MCF 10A (cell line): Measurements from ENCODE around the gene PHACTR2. TPM values are rescaled to one million over a fixed set of nuclear protein-coding genes. Genes with fewer than 3 reads are reported as not detected.

Experiments used
- BruUV-seq: library from RNA; stranded (reverse); fragments of 400-500 nt; replicated peaks from 2 replicates; lab custom pipeline; 2021; lab: Mats Ljungman, UMichigan
- CTCF ChIA-PET: fragments of 300-600 bp; sonication (Branson Sonifier 250); formaldehyde crosslinking; extraction: SDS; loops from one replicate; lab custom pipeline; 2021; ENCODE audit warnings: antibody characterized with exemption, inconsistent platforms; lab: Yijun Ruan, JAX
- POLR2A ChIA-PET: fragments of 300-600, 350-650 bp; sonication (Branson Sonifier 250); formaldehyde crosslinking; extraction: SDS; loops from one replicate; lab custom pipeline; 2020; ENCODE audit warnings: antibody characterized with exemption, inconsistent platforms; lab: Yijun Ruan, JAX
- DNase-seq: peaks from one replicate; pipeline ENCODE4 v3.0.0-alpha.2; 2018; ENCODE audit not compliant: unreplicated experiment
- H3K27ac Mint-ChIP-seq: one replicate; pipeline ENCODE4 v1.8.0; 2022; ENCODE audit warnings: mild to moderate bottlenecking, low read depth, mixed read lengths; ENCODE audit not compliant: unreplicated experiment
- H3K27me3 Mint-ChIP-seq: one replicate; pipeline ENCODE4 v1.8.0; 2022; ENCODE audit warnings: mixed read lengths; ENCODE audit not compliant: insufficient read depth, unreplicated experiment
- H3K36me3 Mint-ChIP-seq: one replicate; pipeline ENCODE4 v1.8.0; 2022; ENCODE audit warnings: mild to moderate bottlenecking, moderate library complexity, mixed read lengths; ENCODE audit not compliant: insufficient read depth, unreplicated experiment
- H3K4me1 Mint-ChIP-seq: one replicate; pipeline ENCODE4 v1.8.0; 2022; ENCODE audit warnings: mixed read lengths; ENCODE audit not compliant: insufficient read depth, unreplicated experiment
- H3K4me3 Mint-ChIP-seq: one replicate; pipeline ENCODE4 v1.8.0; 2022; ENCODE audit warnings: mild to moderate bottlenecking, moderate library complexity, mixed read lengths; ENCODE audit not compliant: unreplicated experiment
- H3K9me3 Mint-ChIP-seq: one replicate; pipeline ENCODE4 v1.8.0; 2022; ENCODE audit warnings: mixed read lengths; ENCODE audit not compliant: unreplicated experiment
- CTCF ChIP-seq: fragments of 200-600 bp; IDR thresholded peaks from one replicate; pipeline ENCODE4 v1.8.0; 2022; ENCODE audit warnings: antibody characterized with exemption, mild to moderate bottlenecking; ENCODE audit not compliant: unreplicated experiment
- intact Hi-C: fragments of 100-400 bp; cut with micrococcal nuclease; formaldehyde crosslinking; loops from 2 replicates; pipeline ENCODE4 v1.14.1; 2022
- total RNA-seq: library from RNA; stranded (reverse); gene quantifications from 2 replicates; pipeline ENCODE4 v1.2.3, GENCODE V29; 2022

PHACTR2 gene
- total RNA-seq, 1 experiment from 2014 or later = 34.4 TPM

GRCh38 chr6:143701349-143702234 lies 23.8 kb downstream of the PHACTR2 start:
- TF ChIP-seq CTCF = no peak
- Mint-ChIP-seq H3K4me3 (no peak overlapping the region), H3K27ac (no peak overlapping the region), H3K27me3 (no peaks in the 10 kb centered on the region), H3K36me3 (no peaks in the 10 kb centered on the region), H3K9me3 (no peaks in the 10 kb centered on the region), H3K4me1 (no peaks in the 10 kb centered on the region)
- intact Hi-C loops = no loop called here
- POLR2A ChIA-PET = no interaction called here
- CTCF ChIA-PET = interaction anchor here (0.6 kb wide), 1 partner anchor 44 kb away, joined by 3 read pairs; no protein-coding TSS in a partner anchor
- DNase-seq = no peak
- no TSS peak for BruUV-seq

GRCh38 chr6:143705569-143705968 lies 27.8 kb downstream of the PHACTR2 start:
- no peak for DNase-seq
- no peaks in the 10 kb centered on the region for H3K4me1 Mint-ChIP-seq
- intact Hi-C loops = no loop called here
- POLR2A ChIA-PET = no interaction called here
- TF ChIP-seq CTCF = no peak
- no TSS peak for BruUV-seq
- no peak overlapping the region for H3K27ac Mint-ChIP-seq
- no peaks in the 10 kb centered on the region for H3K36me3 Mint-ChIP-seq
- no peaks in the 10 kb centered on the region for H3K9me3 Mint-ChIP-seq
- CTCF ChIA-PET = interaction anchor here (0.7 kb wide), 1 partner anchor 646 kb away, joined by 4 read pairs; no protein-coding TSS in a partner anchor
- no peaks in the 10 kb centered on the region for H3K27me3 Mint-ChIP-seq
- no peak overlapping the region for H3K4me3 Mint-ChIP-seq

- H3K27me3 Mint-ChIP-seq = no peaks in the 10 kb centered on the region
- no peak overlapping the region for H3K4me3 Mint-ChIP-seq
- CTCF ChIA-PET = interaction anchor here (0.6 kb wide), 1 partner anchor 9 kb away, joined by 3 read pairs; no protein-coding TSS in a partner anchor
- no peaks in the 10 kb centered on the region for H3K36me3 Mint-ChIP-seq
- intact Hi-C loops = no loop called here
- no peak for DNase-seq
- no peaks in the 10 kb centered on the region for H3K4me1 Mint-ChIP-seq
- no peak for TF ChIP-seq CTCF
- no peaks in the 10 kb centered on the region for H3K9me3 Mint-ChIP-seq
- BruUV-seq = no TSS peak
- H3K27ac Mint-ChIP-seq = no peak overlapping the region
- POLR2A ChIA-PET = no interaction called here
Measured at GRCh38 chr6:143707697-143708096, 29.9 kb downstream of the PHACTR2 start.

GRCh38 chr6:143708889-143709288 lies 31.1 kb downstream of the PHACTR2 start:
- Mint-ChIP-seq H3K27ac (no peak overlapping the region), H3K4me3 (no peak overlapping the region), H3K36me3 (peaks cover 6% of the 10 kb centered on the region), H3K9me3 (no peaks in the 10 kb centered on the region), H3K27me3 (no peaks in the 10 kb centered on the region), H3K4me1 (no peaks in the 10 kb centered on the region)
- TF ChIP-seq CTCF = no peak
- intact Hi-C loops = no loop called here
- ChIA-PET POLR2A (no interaction called here), CTCF (no interaction called here)
- BruUV-seq = no TSS peak
- DNase-seq = no peak
